ENCODE results near the gene COPA.

- TF ChIP-seq POLR2AphosphoS5 (IDR thresholded peaks at IDR 0.05; ENCODE audit: borderline replicate concordance, low read depth, low read length) (no peak), EZH2 (IDR thresholded peaks at IDR 0.05) (no peak), FOXP2 (optimal IDR thresholded peaks at IDR 0.05; ENCODE audit: control extremely low read depth, extremely low read length, insufficient read depth) (no peak)
Observed at GRCh38 chr1:160284220-160284781, 58.7 kb downstream of the COPA start.
